Pancreas (tissue), 10 donors: ENCODE results near the gene NHLRC4. TPM values are rescaled to one million over a fixed set of nuclear protein-coding genes. Genes with fewer than 3 reads are reported as not detected.
A peak's percentile ranks its signal among the peaks of the same experiment; 100 is the strongest.

Experiments
- ATAC-seq, 4 donors: fragments of 200-7000 bp; cut with Tn5 transposase; one replicate each; pipeline versions ENCODE4 v1.8.0 to v1.9.1; 2020; ENCODE audit warnings: mild to moderate bottlenecking in 4 of 4, moderate library complexity in 4 of 4
- DNase-seq, 6 donors: peaks; one replicate each; pipeline ENCODE4 v3.0.0-alpha.2; 2020
- FAIRE-seq: peaks from 2 replicates; lab custom pipeline; 2012; peaks lifted over from hg19 to GRCh38; lab: Jason Lieb, UNC
- H3K27ac ChIP-seq, 4 donors: fragments of 200-600 bp; sonication (generic); 1 replicate in 3 of 4; 2 replicates in 1 of 4; pipeline versions ENCODE4 v1.5.0 to v1.8.0; 2020
- H3K27me3 ChIP-seq, 4 donors: fragments of 200-600 bp; one replicate each; pipeline ENCODE4 v1.8.0; 2021
- H3K36me3 ChIP-seq, 3 donors: fragments of 200-600 bp; sonication (generic) in 1 of 3; one replicate each; pipeline versions ENCODE4 v1.5.0 to v1.8.0; 2020 to 2021
- H3K4me1 ChIP-seq, 3 donors: fragments of 200-600 bp; one replicate each; pipeline ENCODE4 v1.8.0; 2021
- H3K4me3 ChIP-seq, 4 donors: fragments of 200-600 bp; sonication (generic) in 2 of 4; one replicate each; pipeline versions ENCODE4 v1.5.0 to v1.8.0; 2020 to 2021
- H3K9me3 ChIP-seq, 4 donors: fragments of 200-600 bp; one replicate each; pipeline ENCODE4 v1.8.0; 2021
- WGBS, 2 donors: extraction: QIAGEN DNeasy Blood & Tissue Kit; methylation state at CpG; one replicate each; pipeline ENCODE4 v1.1.7; 2013; 5-methylcytosine and 5-hydroxymethylcytosine counted together
- intact Hi-C, 3 donors: fragments of 100-400 bp; cut with DNase I; formaldehyde crosslinking; loops; one replicate each; pipeline versions ENCODE4 v1.11.1 to v1.14.2; 2022
- polyA plus RNA-seq, 2 donors: library from polyadenylated mRNA; stranded (reverse); fragments of 200-250 nt; gene quantifications; one replicate each; pipeline ENCODE4 v1.2.3, GENCODE V29; 2013
- total RNA-seq, 6 donors: library from RNA; stranded (reverse); fragmentation: NEBNext Ultra II Directional in 4 of 6; extraction: Animal tissue kit (Norgen Biotek cat#: 25700) in 4 of 6; gene quantifications; one replicate each; pipeline versions ENCODE4 v1.2.1 to v1.2.4, GENCODE V29; 2021 to 2023
- TF ChIP-seq, protein P1 (sequence below), 4 donors: fragments of 200-600 bp; sonication (generic) in 3 of 4; IDR thresholded peaks; one replicate each; pipeline versions ENCODE4 v1.5.0 to v1.8.0; 2021; ENCODE audit warnings: antibody characterized with exemption in 4 of 4
- donor health status: healthy with polysubstance abuse.
- donor health status: DM: no; HTN: no; CAD: no; lungs with moderate emphysema.
- donor health status: DM: no; HTN: no; CAD: no.
- donor health status: control.
- donor health status: control.
- donor health status: Bipolar disorder and iron deficiency.
- donor health status: DM: yes; HTN: yes; CAD: no.
- donor health status: DM: no; HTN: no; CAD: no.
- donor health status: DM: no; HTN: no; CAD: no.
- donor health status: DM: yes; HTN: yes; CAD: no.

Gene NHLRC4
- total and polyA plus RNA-seq, 8 donors = 0.05 to 0.28 (median 0.14) TPM; not detected in 2

DNA sequence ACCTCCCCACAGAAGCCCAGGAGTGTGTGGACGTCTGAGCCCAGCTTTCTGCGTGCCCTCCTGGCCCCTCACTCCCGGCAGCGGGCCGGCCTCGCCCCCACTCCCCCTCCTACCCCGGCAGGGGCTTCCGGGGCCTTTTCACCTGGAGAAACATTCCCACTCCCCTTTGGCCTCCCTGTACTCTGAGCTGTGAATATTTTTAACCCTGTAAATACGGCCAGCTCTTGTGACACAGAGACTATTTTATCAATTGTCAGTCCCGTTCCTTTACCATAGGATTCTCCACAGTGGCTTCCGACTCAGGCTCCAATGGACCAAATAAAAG lies 12.5 kb upstream of the NHLRC4 start:
- WGBS, 2 donors = 87 to 91% methylated on average over 11 of the region's 11 CpGs

GRCh38 chr16:554640-555365 lies 12.0 kb upstream of the NHLRC4 start:
- H3K27me3 ChIP-seq = no peaks in the 10 kb centered on the region
- H3K9me3 ChIP-seq = no peaks in the 10 kb centered on the region
- no peak for DNase-seq
- no peak overlapping the region for H3K27ac ChIP-seq
- TF ChIP-seq, protein P1, sequence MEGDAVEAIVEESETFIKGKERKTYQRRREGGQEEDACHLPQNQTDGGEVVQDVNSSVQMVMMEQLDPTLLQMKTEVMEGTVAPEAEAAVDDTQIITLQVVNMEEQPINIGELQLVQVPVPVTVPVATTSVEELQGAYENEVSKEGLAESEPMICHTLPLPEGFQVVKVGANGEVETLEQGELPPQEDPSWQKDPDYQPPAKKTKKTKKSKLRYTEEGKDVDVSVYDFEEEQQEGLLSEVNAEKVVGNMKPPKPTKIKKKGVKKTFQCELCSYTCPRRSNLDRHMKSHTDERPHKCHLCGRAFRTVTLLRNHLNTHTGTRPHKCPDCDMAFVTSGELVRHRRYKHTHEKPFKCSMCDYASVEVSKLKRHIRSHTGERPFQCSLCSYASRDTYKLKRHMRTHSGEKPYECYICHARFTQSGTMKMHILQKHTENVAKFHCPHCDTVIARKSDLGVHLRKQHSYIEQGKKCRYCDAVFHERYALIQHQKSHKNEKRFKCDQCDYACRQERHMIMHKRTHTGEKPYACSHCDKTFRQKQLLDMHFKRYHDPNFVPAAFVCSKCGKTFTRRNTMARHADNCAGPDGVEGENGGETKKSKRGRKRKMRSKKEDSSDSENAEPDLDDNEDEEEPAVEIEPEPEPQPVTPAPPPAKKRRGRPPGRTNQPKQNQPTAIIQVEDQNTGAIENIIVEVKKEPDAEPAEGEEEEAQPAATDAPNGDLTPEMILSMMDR (IDR thresholded peaks at IDR 0.05) = no peak
- no peaks in the 10 kb centered on the region for H3K4me1 ChIP-seq
- intact Hi-C loops = no loop called here
- H3K36me3 ChIP-seq = peaks cover 6 to 17% (median 11%) of the 10 kb centered on the region in 3 donors
- no peak overlapping the region for H3K4me3 ChIP-seq
- no peak for FAIRE-seq
- no peak for ATAC-seq
- WGBS, 2 donors = 90% methylated on average over 48 to 54 of the region's 54 CpGs

More for the DNA sequence above, 12.5 kb upstream of the NHLRC4 start:
- Histone ChIP-seq H3K4me1 (no peaks in the 10 kb centered on the region), H3K27me3 (no peaks in the 10 kb centered on the region), H3K4me3 (no peak overlapping the region), H3K27ac (no peak overlapping the region), H3K9me3 (no peaks in the 10 kb centered on the region), H3K36me3 (peaks cover 6 to 23% (median 11%) of the 10 kb centered on the region in 3 donors)
- DNase-seq = no peak
- intact Hi-C loops = no loop called here
- TF ChIP-seq, protein P1 (IDR thresholded peaks at IDR 0.05) = no peak
- ATAC-seq = no peak
- FAIRE-seq = no peak

GRCh38 chr16:555528-556473 lies 11.0 kb upstream of the NHLRC4 start:
- Histone ChIP-seq H3K36me3 (peaks cover 6 to 16% (median 11%) of the 10 kb centered on the region in 3 donors), H3K4me3 (no peak overlapping the region), H3K4me1 (no peaks in the 10 kb centered on the region), H3K9me3 (no peaks in the 10 kb centered on the region), H3K27me3 (no peaks in the 10 kb centered on the region), H3K27ac (no peak overlapping the region)
- WGBS, 2 donors = 65 to 82% methylated on average over 28 to 31 of the region's 32 CpGs
- intact Hi-C loops = no loop called here
- TF ChIP-seq, protein P1 (IDR thresholded peaks at IDR 0.05) = no peak
- no peak for FAIRE-seq
- no peak for DNase-seq
- peak in 2 of 4 donors; percentile 4 to 17 for ATAC-seq

DNA sequence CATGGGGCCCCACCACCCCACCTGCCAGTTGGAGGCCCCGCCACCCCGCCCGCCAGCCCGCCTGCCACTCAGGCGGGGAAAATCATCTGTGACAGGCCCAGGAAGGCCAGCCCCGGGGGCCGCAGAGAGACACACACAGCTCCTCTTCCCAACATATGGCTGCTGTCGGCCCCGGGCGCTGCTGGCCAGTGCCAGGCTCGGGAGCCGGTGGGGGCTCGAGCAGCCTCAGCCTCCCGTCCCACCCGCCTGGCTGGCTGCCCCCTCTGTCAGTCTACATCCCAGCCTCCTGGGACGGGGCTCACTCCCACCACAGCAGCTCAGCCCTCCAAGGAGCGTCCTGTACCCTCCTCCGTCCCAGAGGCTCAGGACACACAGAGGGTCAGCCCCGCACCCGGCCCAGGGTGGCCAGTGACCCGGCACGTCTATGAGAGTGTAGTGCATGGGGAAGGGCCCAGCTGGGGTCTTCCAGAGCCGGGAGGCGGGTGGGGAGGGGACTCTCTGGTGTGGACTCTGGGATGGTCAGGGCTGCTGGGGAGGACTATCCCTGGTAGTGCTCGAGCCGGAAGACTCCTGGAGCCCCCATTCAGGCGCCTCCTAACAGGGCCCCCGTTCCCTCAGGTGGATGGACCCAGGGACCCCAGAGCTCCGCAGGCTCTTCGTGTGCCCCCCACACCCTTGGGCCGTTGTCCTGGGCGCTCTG lies 10.2 kb upstream of the NHLRC4 start:
- Histone ChIP-seq H3K4me1 (no peaks in the 10 kb centered on the region), H3K9me3 (no peaks in the 10 kb centered on the region), H3K27me3 (no peaks in the 10 kb centered on the region), H3K4me3 (no peak overlapping the region), H3K36me3 (peaks cover 6 to 11% (median 8%) of the 10 kb centered on the region in 3 donors), H3K27ac (no peak overlapping the region)
- FAIRE-seq = no peak
- no peak for DNase-seq
- TF ChIP-seq, protein P1 (IDR thresholded peaks at IDR 0.05) = no peak
- WGBS, 2 donors = 87 to 92% methylated on average over 25 to 32 of the region's 32 CpGs
- no peak for ATAC-seq
- intact Hi-C loops = no loop called here
